Erythroblast (primary cell): ENCODE data around the gene AMBRA1.
A peak's percentile ranks its signal among the peaks of the same experiment; 100 is the strongest.

Experiments
- DNase-seq, 2 experiments: peaks; one replicate each; lab custom pipeline; 2025; lab: John Stamatoyannopoulos, UW
- GATA1 ChIP-seq: IDR thresholded peaks from 2 replicates; pipeline ENCODE4 v1.6.1; 2011; ENCODE audit warnings: low read depth, mild to moderate bottlenecking, control low read depth, low read length, moderate library complexity
- POLR2A ChIP-seq: IDR thresholded peaks from 2 replicates; pipeline ENCODE4 v1.6.1; 2011; ENCODE audit warnings: mild to moderate bottlenecking, low read length

Gene AMBRA1

DNA sequence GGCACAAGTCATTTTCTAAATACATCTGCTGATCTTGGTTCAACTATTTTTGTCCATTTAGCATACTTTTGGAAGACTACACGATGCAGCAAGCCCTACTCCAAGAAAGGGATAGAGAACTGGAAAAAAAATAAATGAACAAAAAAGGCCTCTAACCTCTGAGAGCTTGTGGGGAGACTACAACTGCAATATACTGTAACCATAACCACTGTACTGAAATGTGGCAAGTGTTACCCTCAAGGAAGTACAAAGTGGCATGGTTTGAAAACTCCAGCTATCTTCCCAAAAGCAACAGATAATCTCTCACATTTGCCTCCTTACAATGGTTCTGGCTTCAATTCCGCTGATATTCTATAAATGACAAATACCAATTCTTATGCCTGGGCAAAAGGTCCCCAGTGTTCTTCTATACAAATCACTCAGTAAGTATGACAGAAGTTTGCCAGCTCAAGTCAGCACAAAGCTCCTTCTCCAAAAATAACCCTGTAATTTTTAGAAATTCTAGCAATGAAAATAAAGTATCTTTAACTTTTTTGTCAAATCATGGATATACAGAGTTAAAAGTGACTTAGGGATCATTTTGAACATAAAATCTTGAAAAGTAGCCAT is 22.9 kb downstream of the AMBRA1 start:
- DNase-seq: no peak
- TF ChIP-seq GATA1 (no peak), POLR2A (no peak)

DNA sequence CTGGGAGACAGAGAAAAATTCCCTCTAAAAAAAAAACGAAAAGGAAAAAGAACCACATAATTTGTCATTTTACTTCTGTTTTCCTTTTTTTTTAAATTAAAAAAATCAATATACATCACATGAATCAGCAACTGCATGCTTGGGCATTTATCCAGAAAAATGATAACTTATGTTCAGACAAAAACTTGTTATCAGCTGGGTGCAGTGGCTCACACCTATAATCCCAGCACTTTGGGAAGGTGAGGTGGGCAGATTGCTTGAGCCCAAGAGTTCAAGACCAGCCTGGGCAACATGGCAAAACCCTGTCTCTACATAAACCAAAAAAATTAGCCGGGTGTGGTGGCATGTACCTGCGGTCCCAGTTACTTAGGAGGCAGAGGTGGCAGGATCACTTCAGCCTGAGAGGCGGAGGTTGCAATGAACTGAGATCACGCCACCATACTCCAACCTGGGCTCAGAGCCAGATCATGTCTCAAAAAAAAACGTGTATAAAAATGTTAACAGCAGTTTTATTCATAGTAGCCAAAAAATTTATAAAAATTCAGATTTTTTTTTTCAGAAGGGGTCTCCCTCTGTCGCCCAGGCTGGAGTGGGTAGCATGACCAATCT is 28.5 kb downstream of the AMBRA1 start:
- TF ChIP-seq POLR2A (no peak), GATA1 (no peak)
- peak in 1 of 2 experiments; percentile 57 for DNase-seq

DNA sequence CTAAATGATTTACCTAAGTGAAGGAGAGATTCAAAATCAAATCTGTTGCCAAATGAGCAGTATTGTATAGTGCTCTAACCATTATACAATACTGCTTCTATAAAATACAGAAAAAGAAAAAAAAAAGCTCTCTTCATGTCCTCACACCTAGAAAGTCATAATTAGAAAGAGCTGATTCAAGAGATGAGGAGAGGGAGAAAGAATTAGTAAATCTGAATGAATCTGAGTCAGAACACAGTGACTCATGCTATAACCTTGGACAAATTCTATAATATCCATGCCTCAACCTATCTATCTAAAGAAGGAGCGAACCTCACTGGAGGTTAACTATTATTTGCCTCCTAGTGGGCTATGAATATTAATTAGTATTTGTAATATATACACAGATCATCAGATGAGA is 29.4 kb downstream of the AMBRA1 start:
- TF ChIP-seq POLR2A: no peak
- no peak for TF ChIP-seq GATA1
- DNase-seq: no peak

DNA sequence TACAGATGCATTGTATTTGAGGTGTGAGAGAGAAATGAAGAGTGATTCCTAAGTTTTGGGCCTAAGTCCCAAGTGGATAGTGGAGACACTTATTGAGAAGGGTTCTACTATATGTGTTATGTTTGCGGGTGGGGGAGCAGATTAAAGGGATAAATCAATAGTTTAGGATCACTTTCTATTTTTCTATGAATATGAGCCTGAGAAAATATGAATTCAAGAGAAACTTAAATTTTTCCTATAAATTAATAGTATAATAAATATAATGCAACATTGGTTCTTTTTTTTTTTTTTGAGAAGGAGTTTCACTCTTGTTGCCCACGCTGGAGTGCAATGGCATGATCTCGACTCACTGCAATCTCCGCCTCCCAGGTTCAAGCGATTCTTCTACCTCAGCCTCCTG is 31.3 kb downstream of the AMBRA1 start:
- TF ChIP-seq GATA1: no peak
- TF ChIP-seq POLR2A: no peak
- no peak for DNase-seq

DNA sequence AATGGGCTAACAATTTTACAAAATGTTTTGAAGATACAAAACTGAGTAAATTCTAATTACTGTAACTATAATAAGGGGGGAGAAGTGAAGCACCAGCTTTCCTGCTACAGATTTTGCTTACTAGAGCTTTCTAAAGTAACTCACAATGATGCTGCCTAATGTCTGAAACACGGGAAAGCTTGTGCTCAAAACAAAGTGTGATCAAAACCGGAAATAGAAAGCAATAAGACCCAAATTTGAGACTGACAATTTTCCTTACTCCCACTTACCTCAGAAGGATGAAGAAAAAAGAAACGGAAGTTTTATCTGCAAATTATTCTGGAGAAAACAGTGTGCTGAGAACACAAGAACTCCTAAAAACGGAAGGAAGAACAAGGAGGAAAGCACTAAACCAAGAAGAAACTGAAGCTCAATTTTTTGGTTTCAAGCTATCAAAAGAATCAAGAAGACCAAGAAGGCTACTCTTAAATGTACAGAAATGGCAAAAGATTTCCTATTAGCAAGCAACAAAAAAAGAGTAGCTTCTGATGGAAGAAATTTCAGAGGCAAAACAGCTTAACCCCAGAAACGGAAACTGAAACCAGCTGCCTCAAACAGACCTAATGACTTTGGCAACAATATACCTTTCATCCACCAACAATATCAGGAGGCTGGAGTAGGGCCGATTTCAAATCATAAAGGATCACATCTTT is 33.4 kb downstream of the AMBRA1 start:
- peak; percentile 44 to 71 for DNase-seq
- TF ChIP-seq GATA1 (no peak), POLR2A (no peak)

DNA sequence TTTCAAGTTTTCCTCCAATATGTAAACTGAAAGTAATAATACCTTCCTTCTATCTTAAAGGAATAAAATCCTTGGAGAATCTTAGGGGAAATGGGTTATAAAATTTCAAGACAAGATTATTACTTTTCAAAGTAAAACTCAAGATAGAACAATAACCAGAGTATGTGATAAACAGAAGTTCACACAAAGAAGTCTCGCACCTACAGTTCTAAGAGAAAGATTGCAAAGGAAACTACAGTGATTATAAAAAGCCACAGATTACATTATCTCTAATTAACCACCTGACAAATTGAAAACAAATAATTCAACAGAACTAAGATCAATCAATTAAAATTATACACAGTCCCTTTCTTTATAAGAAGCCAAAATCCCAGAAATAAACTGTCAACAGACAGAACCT is 34.0 kb downstream of the AMBRA1 start:
- no peak for DNase-seq
- TF ChIP-seq GATA1 (no peak), POLR2A (no peak)

DNA sequence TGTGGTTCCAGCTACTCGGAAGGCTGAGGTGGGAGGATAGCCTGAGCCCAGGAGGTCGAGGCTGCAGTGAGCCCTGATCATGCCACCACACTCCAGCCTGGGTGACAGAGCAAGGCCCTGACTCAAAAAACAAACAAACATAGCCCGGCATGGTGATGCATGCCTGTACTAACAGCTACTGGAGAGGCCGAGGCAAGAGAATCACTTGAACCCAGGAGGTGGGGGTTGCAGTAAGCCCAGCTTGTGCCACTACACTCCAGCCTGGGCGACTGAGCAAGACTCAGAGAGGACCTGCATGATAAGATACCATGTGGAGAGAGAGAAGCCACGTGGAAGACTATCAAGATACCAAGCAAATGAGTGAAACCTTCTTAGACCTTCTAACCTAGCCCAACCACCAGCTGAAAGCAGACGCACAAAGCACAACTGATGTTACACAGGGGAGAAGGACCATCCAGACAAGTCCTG is 36.1 kb downstream of the AMBRA1 start:
- TF ChIP-seq GATA1: no peak
- peak; percentile 77 to 89 for DNase-seq

DNA sequence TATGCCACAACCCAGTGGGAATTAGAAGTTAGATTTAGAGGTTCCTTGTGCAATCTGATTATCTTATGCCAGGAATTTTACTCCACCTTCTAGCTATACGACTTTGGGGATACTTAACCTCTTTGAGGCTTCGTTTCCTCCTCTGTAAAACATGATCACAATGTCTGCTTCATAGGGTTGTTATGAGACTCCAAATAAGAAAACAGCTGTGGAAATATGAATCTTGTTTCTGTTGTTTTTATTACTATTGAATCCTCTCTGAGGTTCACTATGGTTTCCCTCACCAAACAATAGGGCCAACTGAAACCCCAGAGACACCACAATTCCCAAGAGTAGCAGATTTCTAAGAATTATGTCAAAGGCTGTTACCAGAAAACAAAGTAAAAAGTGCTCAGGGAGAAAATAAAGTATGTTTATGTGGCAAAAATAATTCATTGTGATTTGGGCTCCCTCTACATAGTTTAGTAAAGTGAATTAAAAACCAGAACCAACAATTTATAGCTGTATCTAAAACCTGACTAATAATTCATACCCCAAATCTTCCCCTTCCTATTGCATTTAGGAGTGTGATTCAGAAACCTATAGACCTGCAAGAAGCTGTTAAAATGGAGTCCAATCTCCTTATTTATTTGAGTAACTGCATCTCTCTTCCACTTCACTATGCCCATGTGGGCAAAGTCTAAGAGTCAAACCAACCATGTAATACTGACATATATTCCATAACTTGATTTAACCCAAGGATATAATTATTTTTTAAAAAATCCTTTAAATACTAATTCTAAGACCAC is 38.4 kb downstream of the AMBRA1 start:
- no peak for DNase-seq
- no peak for TF ChIP-seq GATA1
- TF ChIP-seq POLR2A: no peak

DNA sequence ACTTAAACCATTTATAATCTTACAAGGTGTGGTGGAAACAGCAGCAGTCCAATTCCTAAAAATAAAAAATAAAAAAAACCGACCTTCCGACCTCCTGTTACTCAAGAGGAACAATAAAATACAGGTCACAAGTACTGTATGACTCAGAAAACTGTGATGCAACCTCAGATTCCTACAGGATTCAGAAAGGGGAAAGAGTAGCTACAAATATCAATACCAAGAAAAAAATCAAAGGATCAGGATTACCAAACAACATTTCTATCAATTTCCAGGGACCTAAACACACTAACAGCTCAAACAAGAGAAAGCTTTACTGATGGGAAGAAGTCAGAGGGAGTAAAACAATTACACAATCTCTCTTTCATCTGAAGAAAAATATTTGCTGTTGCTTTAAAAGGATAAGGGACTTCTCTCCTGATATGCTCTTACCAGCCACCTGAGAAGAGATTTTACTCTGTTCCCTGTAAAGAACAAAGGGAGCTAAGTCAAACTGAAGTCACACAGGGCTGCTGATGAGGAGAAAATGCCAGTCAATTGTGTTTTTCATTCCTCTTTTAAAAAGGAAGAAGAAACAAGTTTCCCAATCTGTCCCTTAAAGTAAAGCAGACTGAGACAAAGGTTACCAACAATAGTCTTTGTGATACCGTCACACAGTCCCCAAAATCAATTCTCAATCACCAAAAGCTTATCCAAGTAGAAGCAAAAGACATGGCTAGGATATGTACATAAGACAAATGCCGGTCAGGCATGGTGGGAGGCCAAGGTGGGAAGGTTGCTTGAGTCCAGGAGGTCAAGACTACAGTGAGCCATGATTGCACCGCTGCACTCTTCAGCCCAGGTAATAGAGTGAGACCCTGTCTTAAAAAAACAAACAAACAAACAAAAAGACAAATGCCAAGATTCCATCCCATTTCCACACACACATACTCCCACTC is 39.3 kb downstream of the AMBRA1 start:
- DNase-seq: peak in 1 of 2 experiments; percentile 27
- TF ChIP-seq GATA1 (no peak), POLR2A (no peak)

DNA sequence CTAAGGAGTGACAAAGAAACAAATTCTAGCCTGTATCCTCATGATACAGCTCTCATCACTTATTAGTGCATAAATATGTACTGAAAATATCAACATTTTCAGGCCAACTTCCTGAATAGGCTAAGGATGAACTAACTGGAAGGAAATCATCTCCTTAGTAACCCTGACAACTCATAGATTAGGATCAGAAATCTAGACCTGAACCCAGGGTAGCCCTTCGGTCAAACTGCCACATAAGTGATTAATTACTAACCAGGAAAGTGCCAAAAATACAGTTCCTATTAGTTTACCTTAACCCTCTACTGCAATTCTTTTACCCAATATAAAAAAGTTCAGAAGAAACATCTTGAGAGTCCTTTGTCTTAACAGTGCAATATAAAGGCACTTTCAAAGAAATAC is 40.0 kb downstream of the AMBRA1 start:
- peak; percentile 8 to 26 for DNase-seq
- TF ChIP-seq POLR2A (no peak), GATA1 (no peak)

DNA sequence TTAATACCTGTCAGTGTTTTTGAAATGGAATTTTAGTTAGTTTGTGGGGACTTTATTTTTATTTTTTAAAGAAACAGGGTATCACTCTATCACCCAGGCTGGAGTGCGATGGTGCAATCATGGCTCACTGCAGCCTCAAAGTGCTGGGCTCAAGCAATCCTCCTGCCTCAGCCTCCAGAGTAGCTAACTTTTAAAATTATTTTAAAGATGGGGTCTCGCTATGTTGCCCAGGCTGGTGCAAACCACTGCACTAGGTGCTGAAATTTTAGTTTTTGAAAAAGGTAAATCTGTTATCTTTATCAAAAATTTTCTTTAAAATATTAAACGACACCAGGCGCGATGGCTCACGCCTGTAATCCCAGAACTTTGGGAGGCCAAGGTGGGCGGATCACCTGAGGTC is 42.6 kb downstream of the AMBRA1 start:
- DNase-seq: no peak
- TF ChIP-seq POLR2A (no peak), GATA1 (no peak)

DNA sequence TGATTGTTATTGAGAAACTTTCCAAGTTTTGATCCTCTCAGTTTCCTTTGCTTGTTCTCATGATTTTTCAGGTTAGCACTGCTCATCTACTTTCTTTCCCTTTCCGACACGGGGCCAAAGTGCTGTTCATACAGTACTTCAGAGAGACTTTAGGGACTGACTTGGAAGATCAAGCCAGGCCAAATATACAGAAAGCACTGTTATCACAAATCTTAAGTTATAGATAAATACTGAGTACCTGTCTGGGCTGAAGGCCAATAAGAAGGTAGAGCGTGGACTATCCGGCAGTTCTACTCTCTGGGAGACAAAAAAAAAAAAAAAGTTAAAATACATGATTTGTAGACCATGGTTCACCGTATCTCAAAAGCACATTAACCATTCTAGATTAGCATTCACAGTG is 46.2 kb downstream of the AMBRA1 start:
- no peak for TF ChIP-seq POLR2A
- TF ChIP-seq GATA1: no peak
- no peak for DNase-seq

DNA sequence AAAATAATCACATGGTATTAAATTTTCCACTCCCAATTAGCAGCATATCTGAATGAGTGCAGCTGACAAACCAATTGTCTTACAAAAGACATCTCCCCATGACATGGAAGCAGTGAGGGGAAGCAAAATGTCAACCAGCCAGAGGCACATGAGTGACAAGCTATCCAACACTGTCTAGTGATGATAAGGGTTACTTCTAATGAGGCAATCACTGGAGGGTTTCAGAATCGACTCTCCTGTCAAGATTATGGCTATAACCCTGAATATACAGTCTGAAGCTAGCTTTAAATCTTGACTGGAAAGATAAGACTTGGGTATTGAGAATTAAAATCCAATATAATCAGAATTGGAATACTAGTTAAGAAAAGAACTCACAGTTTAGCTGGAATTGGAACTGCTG is 50.3 kb downstream of the AMBRA1 start:
- TF ChIP-seq POLR2A (no peak), GATA1 (no peak)
- peak; percentile 71 to 72 for DNase-seq
